Stimulated activated memory B cell treated with anti-CD40 and anti-IgM and Interleukin-4, amounts not matched to agents 10 μg/mL and 1 μg/mL and 100 μg/mL, for 72 hours (primary cell): ENCODE data around the gene GPS1.

Experiments used
- ATAC-seq: fragments of 150-1000 bp; cut with Tn5 transposase; 2 replicates; pipeline ENCODE4 v1.10.0; 2021
- H3K27ac Mint-ChIP-seq: one replicate; pipeline ENCODE4 v1.8.0; 2022; ENCODE audit warnings: mild to moderate bottlenecking, mixed read lengths
- H3K27me3 Mint-ChIP-seq: one replicate; pipeline ENCODE4 v1.8.0; 2022; ENCODE audit warnings: mixed read lengths
- H3K36me3 Mint-ChIP-seq: one replicate; pipeline ENCODE4 v1.8.0; 2022; ENCODE audit warnings: mixed read lengths
- H3K4me1 Mint-ChIP-seq: one replicate; pipeline ENCODE4 v1.8.0; 2022; ENCODE audit warnings: mixed read lengths
- H3K4me3 Mint-ChIP-seq: one replicate; pipeline ENCODE4 v1.8.0; 2022; ENCODE audit warnings: mild to moderate bottlenecking, moderate library complexity, mixed read lengths
- H3K9me3 Mint-ChIP-seq: one replicate; pipeline ENCODE4 v1.8.0; 2022; ENCODE audit warnings: mixed read lengths

The GPS1 gene

GRCh38 chr17:82051776-82052637 is at the start of gene GPS1, which contains the start of gene RFNG:
Gene GPS1, plus strand, starts transcription at chr17:82051898. Its CDS starts 34 bp downstream, at chr17:82051932.
Gene RFNG, minus strand, starts transcription at chr17:82051811. Its CDS starts 45 bp downstream, at chr17:82051766.
- H3K4me1 Mint-ChIP-seq: peaks cover 19% of the 10 kb centered on the region
- peaks cover 25% of the 10 kb centered on the region for H3K36me3 Mint-ChIP-seq
- H3K27me3 Mint-ChIP-seq: no peaks in the 10 kb centered on the region
- ATAC-seq: peak; percentile 86
- peak within 1 kb of the TSS; percentile 83 for H3K27ac Mint-ChIP-seq
- H3K4me3 Mint-ChIP-seq: peak within 1 kb of the TSS; percentile 85
- H3K9me3 Mint-ChIP-seq: no peaks in the 10 kb centered on the region

- Mint-ChIP-seq H3K4me3 (no peak overlapping the region), H3K9me3 (no peaks in the 10 kb centered on the region), H3K27ac (no peak overlapping the region), H3K4me1 (no peaks in the 10 kb centered on the region), H3K36me3 (no peaks in the 10 kb centered on the region), H3K27me3 (no peaks in the 10 kb centered on the region)
- ATAC-seq: no peak
Observed at GRCh38 chr17:82003411-82004381, 48.0 kb upstream of the GPS1 start.

GRCh38 chr17:82004517-82005455 is 46.9 kb upstream of the GPS1 start:
- H3K27me3 Mint-ChIP-seq: no peaks in the 10 kb centered on the region
- H3K27ac Mint-ChIP-seq: no peak overlapping the region
- H3K36me3 Mint-ChIP-seq: peaks cover 4% of the 10 kb centered on the region
- H3K4me3 Mint-ChIP-seq: no peak overlapping the region
- no peak for ATAC-seq
- no peaks in the 10 kb centered on the region for H3K9me3 Mint-ChIP-seq
- H3K4me1 Mint-ChIP-seq: no peaks in the 10 kb centered on the region

GRCh38 chr17:82005701-82006348 is 45.9 kb upstream of the GPS1 start:
- Mint-ChIP-seq H3K4me1 (no peaks in the 10 kb centered on the region), H3K27ac (no peak overlapping the region), H3K27me3 (no peaks in the 10 kb centered on the region), H3K4me3 (no peak overlapping the region), H3K9me3 (no peaks in the 10 kb centered on the region), H3K36me3 (peaks cover 4% of the 10 kb centered on the region)
- no peak for ATAC-seq

GRCh38 chr17:82006468-82007227 is 45.0 kb upstream of the GPS1 start:
- Mint-ChIP-seq H3K4me3 (no peak overlapping the region), H3K36me3 (peaks cover 4% of the 10 kb centered on the region)
- ATAC-seq: no peak

GRCh38 chr17:82007228-82007494 is 44.5 kb upstream of the GPS1 start:
- H3K4me3 Mint-ChIP-seq: no peak overlapping the region
- no peaks in the 10 kb centered on the region for H3K4me1 Mint-ChIP-seq
- peaks cover 4% of the 10 kb centered on the region for H3K36me3 Mint-ChIP-seq
- ATAC-seq: no peak
- H3K9me3 Mint-ChIP-seq: no peaks in the 10 kb centered on the region
- H3K27ac Mint-ChIP-seq: no peak overlapping the region
- H3K27me3 Mint-ChIP-seq: no peaks in the 10 kb centered on the region

More at GRCh38 chr17:82006468-82007227, 45.0 kb upstream of the GPS1 start:
- no peaks in the 10 kb centered on the region for H3K27me3 Mint-ChIP-seq
- H3K9me3 Mint-ChIP-seq: no peaks in the 10 kb centered on the region
- H3K4me1 Mint-ChIP-seq: no peaks in the 10 kb centered on the region
- H3K27ac Mint-ChIP-seq: no peak overlapping the region

GRCh38 chr17:82007495-82008257 is 44.0 kb upstream of the GPS1 start:
- Mint-ChIP-seq H3K4me3 (peak overlapping the region; percentile 2), H3K27ac (no peak overlapping the region), H3K9me3 (no peaks in the 10 kb centered on the region), H3K36me3 (peaks cover 4% of the 10 kb centered on the region), H3K4me1 (no peaks in the 10 kb centered on the region), H3K27me3 (no peaks in the 10 kb centered on the region)
- no peak for ATAC-seq

- no peaks in the 10 kb centered on the region for H3K27me3 Mint-ChIP-seq
- H3K36me3 Mint-ChIP-seq: peaks cover 4% of the 10 kb centered on the region
- no peak overlapping the region for H3K27ac Mint-ChIP-seq
- no peaks in the 10 kb centered on the region for H3K9me3 Mint-ChIP-seq
- peak overlapping the region; percentile 2 for H3K4me3 Mint-ChIP-seq
- peak; percentile 18 for ATAC-seq
- H3K4me1 Mint-ChIP-seq: no peaks in the 10 kb centered on the region
Observed at GRCh38 chr17:82008258-82008940, 43.3 kb upstream of the GPS1 start.

- Mint-ChIP-seq H3K27ac (no peak overlapping the region), H3K36me3 (peaks cover 4% of the 10 kb centered on the region), H3K9me3 (no peaks in the 10 kb centered on the region), H3K4me1 (no peaks in the 10 kb centered on the region), H3K4me3 (no peak overlapping the region), H3K27me3 (no peaks in the 10 kb centered on the region)
- no peak for ATAC-seq
Observed at GRCh38 chr17:82008941-82009405, 42.7 kb upstream of the GPS1 start.

GRCh38 chr17:82009413-82009812 is 42.3 kb upstream of the GPS1 start:
- ATAC-seq: no peak
- no peak overlapping the region for H3K4me3 Mint-ChIP-seq
- no peaks in the 10 kb centered on the region for H3K4me1 Mint-ChIP-seq
- H3K36me3 Mint-ChIP-seq: peaks cover 4% of the 10 kb centered on the region
- H3K9me3 Mint-ChIP-seq: no peaks in the 10 kb centered on the region
- no peaks in the 10 kb centered on the region for H3K27me3 Mint-ChIP-seq
- no peak overlapping the region for H3K27ac Mint-ChIP-seq

GRCh38 chr17:82010575-82011525 is 40.8 kb upstream of the GPS1 start:
- ATAC-seq: no peak
- Mint-ChIP-seq H3K36me3 (peaks cover 4% of the 10 kb centered on the region), H3K27me3 (no peaks in the 10 kb centered on the region), H3K27ac (no peak overlapping the region), H3K9me3 (no peaks in the 10 kb centered on the region), H3K4me1 (no peaks in the 10 kb centered on the region), H3K4me3 (no peak overlapping the region)
